Neural progenitor cell (in vitro differentiated cells): ENCODE results near the gene TNFRSF13B. TPM values are rescaled to one million over a fixed set of nuclear protein-coding genes. Genes with fewer than 3 reads are reported as not detected.

Experiments
- DNase-seq: peaks from one replicate; pipeline ENCODE4 v3.0.0-alpha.2; 2016; ENCODE audit warnings: low spot score
- H2AFZ ChIP-seq: fragments of 200-600 bp; sonication (generic); replicated peaks from 2 replicates; pipeline ENCODE4 v1.6.1; 2016; ENCODE audit warnings: antibody characterized with exemption
- H3F3A ChIP-seq: fragments of 200-600 bp; sonication (generic); 2 replicates; pipeline ENCODE4 v1.6.1; 2016; ENCODE audit warnings: antibody characterized with exemption, low read depth
- H3K27ac ChIP-seq: fragments of 200-600 bp; sonication (generic); 2 replicates; pipeline ENCODE4 v1.5.1; 2016; ENCODE audit warnings: mild to moderate bottlenecking
- H3K27me3 ChIP-seq: fragments of 200-600 bp; sonication (generic); 2 replicates; pipeline ENCODE4 v1.6.1; 2016; ENCODE audit warnings: mild to moderate bottlenecking, moderate library complexity
- H3K36me3 ChIP-seq: fragments of 200-600 bp; sonication (generic); 2 replicates; pipeline ENCODE4 v1.5.1; 2016
- H3K4me1 ChIP-seq: fragments of 200-600 bp; sonication (generic); 2 replicates; pipeline ENCODE4 v1.6.1; 2016; ENCODE audit warnings: mixed run types
- H3K4me2 ChIP-seq: fragments of 200-600 bp; sonication (generic); 2 replicates; pipeline ENCODE4 v1.6.1; 2016
- H3K4me3 ChIP-seq: fragments of 200-600 bp; sonication (generic); 2 replicates; pipeline ENCODE4 v1.5.1; 2016
- H3K79me2 ChIP-seq: fragments of 200-600 bp; sonication (generic); 2 replicates; pipeline ENCODE4 v1.6.1; 2016; ENCODE audit warnings: low read depth
- H3K9ac ChIP-seq: fragments of 200-600 bp; sonication (generic); 2 replicates; pipeline ENCODE4 v1.6.1; 2016
- H3K9me3 ChIP-seq: fragments of 200-600 bp; sonication (generic); 2 replicates; pipeline ENCODE4 v1.5.1; 2016; ENCODE audit warnings: low read depth
- H4K20me1 ChIP-seq: fragments of 200-600 bp; sonication (generic); 2 replicates; pipeline ENCODE4 v1.6.1; 2016; ENCODE audit warnings: low read depth
- H3K27ac Mint-ChIP-seq: 3 replicates; pipeline ENCODE4 v1.8.0; 2021; ENCODE audit warnings: mixed read lengths
- H3K27me3 Mint-ChIP-seq: 2 replicates; pipeline ENCODE4 v1.8.0; 2022; ENCODE audit warnings: low read depth, mild to moderate bottlenecking, inconsistent platforms, moderate library complexity, mixed read lengths; ENCODE audit not compliant: insufficient read depth
- H3K36me3 Mint-ChIP-seq: 3 replicates; pipeline ENCODE4 v1.8.0; 2021; ENCODE audit warnings: mixed read lengths
- H3K4me1 Mint-ChIP-seq: 3 replicates; pipeline ENCODE4 v1.8.0; 2021; ENCODE audit warnings: mixed read lengths
- H3K4me3 Mint-ChIP-seq: 3 replicates; pipeline ENCODE4 v1.8.0; 2021; ENCODE audit warnings: mild to moderate bottlenecking, moderate library complexity, mixed read lengths
- H3K9me3 Mint-ChIP-seq: 3 replicates; pipeline ENCODE4 v1.8.0; 2020; ENCODE audit warnings: mixed read lengths
- EZH2 ChIP-seq: fragments of 200-600 bp; sonication (generic); IDR thresholded peaks from 2 replicates; pipeline ENCODE4 v1.6.1; 2017; ENCODE audit warnings: antibody characterized with exemption, mild to moderate bottlenecking, moderate library complexity
- EZH2phosphoT487 ChIP-seq: fragments of 200-600 bp; sonication (generic); IDR thresholded peaks from 2 replicates; pipeline ENCODE4 v1.6.1; 2017; ENCODE audit warnings: antibody characterized with exemption
- total RNA-seq: library from RNA; depleted of rRNA; stranded (reverse); fragments of >200 nt; gene quantifications from 2 replicates; pipeline ENCODE4 v1.2.3, GENCODE V29; 2015; ENCODE audit warnings: low replicate concordance
- TF ChIP-seq, protein P1 (sequence below): fragments of 200-600 bp; sonication (generic); IDR thresholded peaks from 2 replicates; pipeline ENCODE4 v1.5.1; 2017; ENCODE audit warnings: antibody characterized with exemption, mild to moderate bottlenecking

TNFRSF13B gene
- total RNA-seq, 1 donor from 2014 or later: not detected

DNA sequence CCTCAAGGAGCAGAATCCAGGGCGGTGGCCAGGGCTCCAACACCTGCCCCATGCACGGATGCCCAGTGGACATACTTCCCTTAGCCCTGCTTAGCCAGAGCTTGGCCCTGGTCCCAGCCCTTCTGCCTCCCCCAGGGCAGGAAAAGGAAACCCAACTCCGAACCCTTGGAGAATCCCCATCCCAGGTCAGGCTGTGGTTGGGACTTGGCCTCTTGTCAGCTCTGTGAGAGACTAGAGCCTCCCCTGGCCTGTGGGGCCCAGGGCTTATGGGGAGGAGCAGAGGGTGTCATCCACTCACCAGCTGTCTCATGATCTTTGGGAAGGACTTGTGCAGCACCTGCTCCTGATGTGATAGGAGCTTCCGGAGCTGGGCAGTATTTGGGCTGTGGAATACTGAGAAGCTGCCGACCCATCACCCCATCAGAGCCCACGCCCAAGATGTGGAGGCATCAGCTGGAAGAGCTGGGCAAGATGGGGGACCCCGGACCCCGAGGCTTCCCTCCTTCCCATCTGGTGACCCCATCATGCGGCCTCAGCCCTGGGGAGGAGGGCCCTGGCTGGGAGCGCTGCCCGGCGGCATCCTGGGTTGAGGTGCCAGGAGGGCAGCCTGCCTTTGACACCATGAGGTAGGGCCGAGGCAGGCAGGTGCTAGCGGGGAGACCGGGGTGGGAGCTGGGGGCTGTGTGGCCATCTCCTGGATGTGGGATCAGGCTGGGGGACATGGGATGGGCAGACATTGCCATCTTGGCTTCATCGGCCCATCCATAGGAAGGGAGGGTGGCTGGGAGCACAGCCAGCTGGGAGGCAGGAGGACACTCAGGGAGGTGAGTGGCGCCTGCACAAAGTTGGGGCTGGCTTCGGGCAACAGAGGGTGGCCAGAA is 45.1 kb downstream of the TNFRSF13B start:
- Mint-ChIP-seq H3K36me3 (no peaks in the 10 kb centered on the region), H3K4me3 (no peak overlapping the region), H3K27me3 (no peaks in the 10 kb centered on the region), H3K9me3 (no peaks in the 10 kb centered on the region), H3K27ac (no peak overlapping the region), H3K4me1 (no peaks in the 10 kb centered on the region)
- H3K36me3 ChIP-seq: no peaks in the 10 kb centered on the region
- no peak overlapping the region for H3K9ac ChIP-seq
- no peaks in the 10 kb centered on the region for H3K4me1 ChIP-seq
- H3K9me3 ChIP-seq: no peaks in the 10 kb centered on the region
- H3K79me2 ChIP-seq: no peaks in the 10 kb centered on the region
- H4K20me1 ChIP-seq: no peaks in the 10 kb centered on the region
- H3K4me2 ChIP-seq: no peak overlapping the region
- no peak overlapping the region for H3K4me3 ChIP-seq
- H3K27ac ChIP-seq: no peak overlapping the region
- DNase-seq: no peak
- H3K27me3 ChIP-seq: no peaks in the 10 kb centered on the region
- TF ChIP-seq, protein P1, sequence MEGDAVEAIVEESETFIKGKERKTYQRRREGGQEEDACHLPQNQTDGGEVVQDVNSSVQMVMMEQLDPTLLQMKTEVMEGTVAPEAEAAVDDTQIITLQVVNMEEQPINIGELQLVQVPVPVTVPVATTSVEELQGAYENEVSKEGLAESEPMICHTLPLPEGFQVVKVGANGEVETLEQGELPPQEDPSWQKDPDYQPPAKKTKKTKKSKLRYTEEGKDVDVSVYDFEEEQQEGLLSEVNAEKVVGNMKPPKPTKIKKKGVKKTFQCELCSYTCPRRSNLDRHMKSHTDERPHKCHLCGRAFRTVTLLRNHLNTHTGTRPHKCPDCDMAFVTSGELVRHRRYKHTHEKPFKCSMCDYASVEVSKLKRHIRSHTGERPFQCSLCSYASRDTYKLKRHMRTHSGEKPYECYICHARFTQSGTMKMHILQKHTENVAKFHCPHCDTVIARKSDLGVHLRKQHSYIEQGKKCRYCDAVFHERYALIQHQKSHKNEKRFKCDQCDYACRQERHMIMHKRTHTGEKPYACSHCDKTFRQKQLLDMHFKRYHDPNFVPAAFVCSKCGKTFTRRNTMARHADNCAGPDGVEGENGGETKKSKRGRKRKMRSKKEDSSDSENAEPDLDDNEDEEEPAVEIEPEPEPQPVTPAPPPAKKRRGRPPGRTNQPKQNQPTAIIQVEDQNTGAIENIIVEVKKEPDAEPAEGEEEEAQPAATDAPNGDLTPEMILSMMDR: no peak
- TF ChIP-seq EZH2phosphoT487: no peak
- TF ChIP-seq EZH2: no peak
- H3F3A ChIP-seq: no peaks in the 10 kb centered on the region
- H2AFZ ChIP-seq: no peak overlapping the region

DNA sequence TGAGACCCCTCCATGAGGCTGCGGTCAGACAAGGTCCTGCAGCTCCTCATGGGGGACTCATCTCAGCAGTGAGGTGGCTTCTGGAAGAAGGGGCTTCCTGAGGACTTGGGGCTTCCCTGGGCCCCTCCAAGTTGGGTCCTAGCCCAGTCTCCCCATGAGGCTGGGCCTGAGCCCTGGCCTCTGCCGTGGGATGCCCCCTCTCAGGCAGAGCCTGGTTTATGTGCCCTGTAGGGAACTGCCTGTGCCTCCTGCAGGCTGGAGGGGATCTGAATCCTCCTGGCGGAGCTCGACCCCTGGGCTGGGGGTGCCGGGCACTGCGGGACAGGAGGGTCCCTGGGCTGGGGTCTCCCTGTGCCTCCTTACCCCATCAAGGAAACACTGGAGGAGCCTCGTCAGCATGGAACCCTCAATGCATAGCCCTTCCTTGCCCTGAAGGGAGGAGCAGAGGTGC is 45.8 kb downstream of the TNFRSF13B start:
- Mint-ChIP-seq H3K27ac (no peak overlapping the region), H3K27me3 (no peaks in the 10 kb centered on the region), H3K36me3 (no peaks in the 10 kb centered on the region), H3K4me3 (no peak overlapping the region), H3K9me3 (no peaks in the 10 kb centered on the region), H3K4me1 (no peaks in the 10 kb centered on the region)
- Histone ChIP-seq H2AFZ (no peak overlapping the region), H3K36me3 (no peaks in the 10 kb centered on the region), H3K9me3 (no peaks in the 10 kb centered on the region), H3K4me1 (no peaks in the 10 kb centered on the region), H3K9ac (no peak overlapping the region), H4K20me1 (no peaks in the 10 kb centered on the region), H3K4me3 (no peak overlapping the region), H3K27me3 (no peaks in the 10 kb centered on the region), H3K4me2 (no peak overlapping the region), H3F3A (no peaks in the 10 kb centered on the region), H3K79me2 (no peaks in the 10 kb centered on the region), H3K27ac (no peak overlapping the region)
- TF ChIP-seq EZH2phosphoT487 (no peak), EZH2 (no peak)
- TF ChIP-seq, protein P1: no peak
- no peak for DNase-seq

DNA sequence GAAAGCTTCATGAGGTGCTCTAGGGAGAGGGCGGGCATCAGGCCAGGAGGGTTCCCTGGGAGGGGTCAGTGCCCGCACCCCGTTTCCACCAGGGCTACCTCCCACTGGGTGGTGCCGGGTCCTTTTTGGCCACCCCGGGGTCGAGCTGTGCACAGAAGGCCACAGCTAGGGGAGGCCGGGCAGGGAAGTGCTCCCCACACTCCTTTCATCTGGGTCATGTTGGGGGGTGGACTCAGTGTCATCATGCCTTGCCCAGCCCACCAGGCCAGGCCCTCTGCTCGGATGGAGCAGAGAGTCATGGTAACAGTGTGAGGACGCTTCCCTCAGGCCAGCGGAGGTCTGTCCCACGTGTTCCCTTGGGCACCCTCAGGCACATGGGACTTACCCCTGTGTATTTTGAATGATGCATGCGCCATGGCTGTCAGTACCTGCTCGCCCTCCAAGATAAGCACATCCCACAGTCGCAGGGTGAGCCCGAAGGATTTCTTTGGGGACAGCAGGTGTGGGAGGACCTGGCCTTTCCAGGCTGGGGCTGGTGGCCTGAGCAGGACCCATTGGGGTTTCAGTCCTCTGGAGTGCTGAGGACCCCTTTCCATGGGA is 46.4 kb downstream of the TNFRSF13B start:
- Mint-ChIP-seq H3K4me3 (no peak overlapping the region), H3K27ac (no peak overlapping the region), H3K36me3 (no peaks in the 10 kb centered on the region), H3K27me3 (no peaks in the 10 kb centered on the region), H3K9me3 (no peaks in the 10 kb centered on the region), H3K4me1 (no peaks in the 10 kb centered on the region)
- Histone ChIP-seq H3K4me2 (no peak overlapping the region), H3K79me2 (no peaks in the 10 kb centered on the region), H3K9me3 (no peaks in the 10 kb centered on the region), H3K27ac (no peak overlapping the region), H3K4me1 (no peaks in the 10 kb centered on the region), H3K27me3 (no peaks in the 10 kb centered on the region), H3K9ac (no peak overlapping the region), H3K36me3 (no peaks in the 10 kb centered on the region), H2AFZ (no peak overlapping the region), H4K20me1 (no peaks in the 10 kb centered on the region), H3F3A (no peaks in the 10 kb centered on the region), H3K4me3 (no peak overlapping the region)
- DNase-seq: no peak
- TF ChIP-seq EZH2phosphoT487: no peak
- no peak for TF ChIP-seq EZH2
- TF ChIP-seq, protein P1: no peak
